ENCODE data around the gene UBXN7. TPM values are rescaled to one million over a fixed set of nuclear protein-coding genes. Genes with fewer than 3 reads are reported as not detected.

The UBXN7 gene
- polyA plus RNA-seq, 1 donor from 2014 or later, result 19.6 TPM

DNA sequence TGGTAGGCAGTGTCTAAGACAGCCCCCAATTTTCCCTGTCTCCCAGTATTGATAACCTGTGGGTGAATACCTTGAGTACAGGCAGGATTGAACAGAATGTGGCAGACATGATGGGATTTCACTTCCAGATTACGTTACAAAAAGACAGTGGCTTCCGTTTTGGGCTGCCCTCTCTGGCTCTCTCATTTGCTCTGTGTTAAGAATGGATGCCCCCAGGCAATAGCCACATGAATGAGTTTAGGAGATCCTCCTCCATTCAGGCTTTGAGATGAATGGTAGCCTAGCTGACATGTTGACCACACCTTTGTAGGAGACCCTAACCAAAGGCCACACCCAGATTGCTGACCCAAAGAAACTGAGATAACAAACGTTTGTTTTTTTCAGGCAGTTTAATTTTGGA is 34.3 kb downstream of the UBXN7 start:
- H3K27me3 ChIP-seq (ENCODE audit: insufficient read depth, low read depth, low read length), result no peaks in the 10 kb centered on the region
- no peak overlapping the region for H3K27ac ChIP-seq (ENCODE audit: low read length)
- TF ChIP-seq SMC3 (conservative IDR thresholded peaks at IDR 0.05; ENCODE audit: poor library complexity) (no peak), POLR2AphosphoS5 (IDR thresholded peaks at IDR 0.05) (no peak), TAF1 (IDR thresholded peaks at IDR 0.05; ENCODE audit: low read depth) (no peak), EP300 (conservative IDR thresholded peaks at IDR 0.05; ENCODE audit: poor library complexity, severe bottlenecking) (no peak), MXI1 (conservative IDR thresholded peaks at IDR 0.05; ENCODE audit: poor library complexity, severe bottlenecking) (no peak), RAD21 (conservative IDR thresholded peaks at IDR 0.05) (no peak), EZH2 (IDR thresholded peaks at IDR 0.05; ENCODE audit: borderline replicate concordance, insufficient read depth, low read length, poor library complexity, severe bottlenecking) (no peak)
- TF ChIP-seq, protein P1, sequence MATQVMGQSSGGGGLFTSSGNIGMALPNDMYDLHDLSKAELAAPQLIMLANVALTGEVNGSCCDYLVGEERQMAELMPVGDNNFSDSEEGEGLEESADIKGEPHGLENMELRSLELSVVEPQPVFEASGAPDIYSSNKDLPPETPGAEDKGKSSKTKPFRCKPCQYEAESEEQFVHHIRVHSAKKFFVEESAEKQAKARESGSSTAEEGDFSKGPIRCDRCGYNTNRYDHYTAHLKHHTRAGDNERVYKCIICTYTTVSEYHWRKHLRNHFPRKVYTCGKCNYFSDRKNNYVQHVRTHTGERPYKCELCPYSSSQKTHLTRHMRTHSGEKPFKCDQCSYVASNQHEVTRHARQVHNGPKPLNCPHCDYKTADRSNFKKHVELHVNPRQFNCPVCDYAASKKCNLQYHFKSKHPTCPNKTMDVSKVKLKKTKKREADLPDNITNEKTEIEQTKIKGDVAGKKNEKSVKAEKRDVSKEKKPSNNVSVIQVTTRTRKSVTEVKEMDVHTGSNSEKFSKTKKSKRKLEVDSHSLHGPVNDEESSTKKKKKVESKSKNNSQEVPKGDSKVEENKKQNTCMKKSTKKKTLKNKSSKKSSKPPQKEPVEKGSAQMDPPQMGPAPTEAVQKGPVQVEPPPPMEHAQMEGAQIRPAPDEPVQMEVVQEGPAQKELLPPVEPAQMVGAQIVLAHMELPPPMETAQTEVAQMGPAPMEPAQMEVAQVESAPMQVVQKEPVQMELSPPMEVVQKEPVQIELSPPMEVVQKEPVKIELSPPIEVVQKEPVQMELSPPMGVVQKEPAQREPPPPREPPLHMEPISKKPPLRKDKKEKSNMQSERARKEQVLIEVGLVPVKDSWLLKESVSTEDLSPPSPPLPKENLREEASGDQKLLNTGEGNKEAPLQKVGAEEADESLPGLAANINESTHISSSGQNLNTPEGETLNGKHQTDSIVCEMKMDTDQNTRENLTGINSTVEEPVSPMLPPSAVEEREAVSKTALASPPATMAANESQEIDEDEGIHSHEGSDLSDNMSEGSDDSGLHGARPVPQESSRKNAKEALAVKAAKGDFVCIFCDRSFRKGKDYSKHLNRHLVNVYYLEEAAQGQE (IDR thresholded peaks at IDR 0.05; ENCODE audit: borderline replicate concordance), result no peak
- TF ChIP-seq, protein P2, sequence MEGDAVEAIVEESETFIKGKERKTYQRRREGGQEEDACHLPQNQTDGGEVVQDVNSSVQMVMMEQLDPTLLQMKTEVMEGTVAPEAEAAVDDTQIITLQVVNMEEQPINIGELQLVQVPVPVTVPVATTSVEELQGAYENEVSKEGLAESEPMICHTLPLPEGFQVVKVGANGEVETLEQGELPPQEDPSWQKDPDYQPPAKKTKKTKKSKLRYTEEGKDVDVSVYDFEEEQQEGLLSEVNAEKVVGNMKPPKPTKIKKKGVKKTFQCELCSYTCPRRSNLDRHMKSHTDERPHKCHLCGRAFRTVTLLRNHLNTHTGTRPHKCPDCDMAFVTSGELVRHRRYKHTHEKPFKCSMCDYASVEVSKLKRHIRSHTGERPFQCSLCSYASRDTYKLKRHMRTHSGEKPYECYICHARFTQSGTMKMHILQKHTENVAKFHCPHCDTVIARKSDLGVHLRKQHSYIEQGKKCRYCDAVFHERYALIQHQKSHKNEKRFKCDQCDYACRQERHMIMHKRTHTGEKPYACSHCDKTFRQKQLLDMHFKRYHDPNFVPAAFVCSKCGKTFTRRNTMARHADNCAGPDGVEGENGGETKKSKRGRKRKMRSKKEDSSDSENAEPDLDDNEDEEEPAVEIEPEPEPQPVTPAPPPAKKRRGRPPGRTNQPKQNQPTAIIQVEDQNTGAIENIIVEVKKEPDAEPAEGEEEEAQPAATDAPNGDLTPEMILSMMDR (IDR thresholded peaks at IDR 0.05; ENCODE audit: poor library complexity, severe bottlenecking), result no peak
- no peaks in the 10 kb centered on the region for H4K20me1 ChIP-seq (ENCODE audit: insufficient read depth)
- H2AFZ ChIP-seq (ENCODE audit: low read depth, low read length), result no peak overlapping the region
- H3K79me2 ChIP-seq (replicated peaks; ENCODE audit: insufficient read depth, low read length), result peaks cover 4% of the 10 kb centered on the region
- H3K9ac ChIP-seq (ENCODE audit: low read length), result no peak overlapping the region
- no peaks in the 10 kb centered on the region for H3K36me3 ChIP-seq (ENCODE audit: insufficient read depth, low read length)
- H3K9me3 ChIP-seq (ENCODE audit: low read length), result no peaks in the 10 kb centered on the region
- H3K4me2 ChIP-seq (ENCODE audit: low read length), result no peak overlapping the region
- H3K4me3 ChIP-seq (ENCODE audit: low read length), result no peak overlapping the region
- no peaks in the 10 kb centered on the region for H3K9me2 ChIP-seq (ENCODE audit: insufficient read depth, low read length)
- no peaks in the 10 kb centered on the region for H3F3A ChIP-seq (ENCODE audit: insufficient read depth, low read length, poor library complexity, severe bottlenecking)

DNA sequence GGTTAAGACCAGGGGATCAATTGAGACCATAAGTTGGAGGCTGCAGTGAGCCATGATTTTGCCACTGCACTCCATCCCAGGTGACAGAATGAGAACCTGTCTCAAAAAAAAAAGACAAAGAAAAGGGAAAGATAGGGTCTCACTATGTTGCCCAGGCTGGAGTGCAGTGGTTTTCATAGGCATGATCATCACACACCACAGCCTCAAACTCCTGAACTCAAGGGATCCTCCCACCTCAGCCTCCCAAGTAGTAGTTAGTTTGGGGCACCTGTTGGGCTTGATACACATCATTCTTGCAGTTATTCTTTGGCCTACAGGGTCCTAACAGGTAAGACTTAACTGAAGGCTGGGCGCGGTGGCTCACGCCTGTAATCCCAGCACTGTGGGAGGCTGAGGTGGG is 42.1 kb downstream of the UBXN7 start:
- H3K79me2 ChIP-seq (replicated peaks; ENCODE audit: insufficient read depth, low read length), result no peaks in the 10 kb centered on the region
- no peaks in the 10 kb centered on the region for H3K27me3 ChIP-seq (ENCODE audit: insufficient read depth, low read depth, low read length)
- H3K36me3 ChIP-seq (ENCODE audit: insufficient read depth, low read length), result peaks cover 17% of the 10 kb centered on the region
- no peak overlapping the region for H3K4me2 ChIP-seq (ENCODE audit: low read length)
- no peaks in the 10 kb centered on the region for H3K9me3 ChIP-seq (ENCODE audit: low read length)
- no peaks in the 10 kb centered on the region for H4K20me1 ChIP-seq (ENCODE audit: insufficient read depth)
- TF ChIP-seq MXI1 (conservative IDR thresholded peaks at IDR 0.05; ENCODE audit: poor library complexity, severe bottlenecking) (no peak), SMC3 (conservative IDR thresholded peaks at IDR 0.05; ENCODE audit: poor library complexity) (no peak), EZH2 (IDR thresholded peaks at IDR 0.05; ENCODE audit: borderline replicate concordance, insufficient read depth, low read length, poor library complexity, severe bottlenecking) (no peak), POLR2AphosphoS5 (IDR thresholded peaks at IDR 0.05) (no peak)
- H3F3A ChIP-seq (ENCODE audit: insufficient read depth, low read length, poor library complexity, severe bottlenecking), result no peaks in the 10 kb centered on the region
- no peak overlapping the region for H3K27ac ChIP-seq (ENCODE audit: low read length)
- no peaks in the 10 kb centered on the region for H3K9me2 ChIP-seq (ENCODE audit: insufficient read depth, low read length)
- no peak overlapping the region for H2AFZ ChIP-seq (ENCODE audit: low read depth, low read length)
- H3K4me3 ChIP-seq (ENCODE audit: low read length), result no peak overlapping the region
- H3K9ac ChIP-seq (ENCODE audit: low read length), result no peak overlapping the region
